Mucosa of rectum (tissue), 2 donors: ENCODE results near the gene LRFN2.

Experiments used
- H3K27ac ChIP-seq, 2 donors: one replicate each; pipeline ENCODE4 v1.7.0; 2013; ENCODE audit warnings: inconsistent platforms in 2 of 2, low read depth in 2 of 2, low read length in 2 of 2
- H3K27me3 ChIP-seq, 2 donors: one replicate each; pipeline ENCODE4 v1.7.0; 2013; ENCODE audit warnings: low read length in 2 of 2; ENCODE audit not compliant: control insufficient read depth in 2 of 2, insufficient read depth in 2 of 2
- H3K36me3 ChIP-seq, 2 donors: one replicate each; pipeline ENCODE4 v1.7.0; 2013; ENCODE audit warnings: low read length in 2 of 2; ENCODE audit not compliant: control insufficient read depth in 2 of 2, insufficient read depth in 2 of 2
- H3K4me1 ChIP-seq, 2 donors: one replicate each; pipeline ENCODE4 v1.7.0; 2013; ENCODE audit warnings: low read length in 2 of 2, mild to moderate bottlenecking in 1 of 2; ENCODE audit not compliant: control insufficient read depth in 2 of 2, insufficient read depth in 2 of 2
- H3K4me3 ChIP-seq, 2 donors: one replicate each; pipeline ENCODE4 v1.7.0; 2013; ENCODE audit warnings: low read length in 2 of 2
- H3K9ac ChIP-seq, 2 donors: one replicate each; pipeline ENCODE4 v1.7.0; 2013; ENCODE audit warnings: low read length in 2 of 2, low read depth in 1 of 2, mild to moderate bottlenecking in 1 of 2
- H3K9me3 ChIP-seq, 2 donors: one replicate each; pipeline ENCODE4 v1.7.0; 2013; ENCODE audit warnings: low read length in 2 of 2; ENCODE audit not compliant: control insufficient read depth in 2 of 2
- donor health status: healthy.
- donor health status: Normal muscosa, but diverticular disease.

LRFN2 gene

DNA sequence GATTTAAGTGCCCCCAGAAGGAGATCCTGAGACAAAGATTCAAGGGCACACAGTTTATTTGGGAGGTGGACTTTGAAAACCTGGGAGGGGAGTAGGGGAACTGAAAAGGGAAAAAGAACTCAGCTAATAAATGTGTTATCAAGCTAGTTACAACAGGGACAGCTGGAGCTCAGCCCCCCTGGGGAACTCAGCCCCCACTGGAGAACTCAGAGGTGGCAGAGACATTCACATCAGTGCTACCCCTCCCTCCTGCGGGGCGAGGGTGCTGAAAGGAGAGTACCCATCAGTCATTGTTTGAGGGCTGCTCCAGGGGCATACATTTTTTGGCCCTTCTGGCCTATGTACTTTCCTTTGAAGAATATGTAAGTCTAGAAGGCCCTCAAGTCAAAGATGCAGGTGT is 101.4 kb downstream of the LRFN2 start:
- Histone ChIP-seq H3K27ac (no peak overlapping the region), H3K9me3 (no peaks in the 10 kb centered on the region), H3K9ac (no peak overlapping the region), H3K27me3 (peaks cover 0 to 2% of the 10 kb centered on the region in 2 donors), H3K4me3 (no peak overlapping the region), H3K4me1 (no peaks in the 10 kb centered on the region), H3K36me3 (no peaks in the 10 kb centered on the region)

DNA sequence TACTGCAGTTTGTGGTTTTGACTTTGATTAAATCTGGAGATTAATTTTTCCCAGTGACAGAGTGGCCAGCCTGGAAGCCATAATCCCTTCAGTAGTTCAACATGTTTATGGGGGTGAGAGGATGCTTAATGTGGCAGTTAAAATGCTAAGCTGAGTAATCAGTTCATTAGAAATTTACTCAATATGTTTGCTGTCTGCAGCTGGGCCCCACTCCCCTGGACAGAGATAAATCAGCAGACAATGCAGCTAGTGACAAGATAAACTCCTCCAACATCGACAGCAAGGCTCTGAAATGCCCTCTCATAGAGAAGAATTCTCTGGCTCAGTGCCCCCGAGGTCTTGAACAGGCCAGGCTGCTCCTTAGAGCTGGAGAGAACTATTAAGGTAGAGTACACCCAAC is 101.9 kb downstream of the LRFN2 start:
- Histone ChIP-seq H3K4me1 (no peaks in the 10 kb centered on the region), H3K9ac (no peak overlapping the region), H3K27ac (no peak overlapping the region), H3K9me3 (no peaks in the 10 kb centered on the region), H3K36me3 (no peaks in the 10 kb centered on the region), H3K27me3 (peaks cover 0 to 2% of the 10 kb centered on the region in 2 donors), H3K4me3 (no peak overlapping the region)

DNA sequence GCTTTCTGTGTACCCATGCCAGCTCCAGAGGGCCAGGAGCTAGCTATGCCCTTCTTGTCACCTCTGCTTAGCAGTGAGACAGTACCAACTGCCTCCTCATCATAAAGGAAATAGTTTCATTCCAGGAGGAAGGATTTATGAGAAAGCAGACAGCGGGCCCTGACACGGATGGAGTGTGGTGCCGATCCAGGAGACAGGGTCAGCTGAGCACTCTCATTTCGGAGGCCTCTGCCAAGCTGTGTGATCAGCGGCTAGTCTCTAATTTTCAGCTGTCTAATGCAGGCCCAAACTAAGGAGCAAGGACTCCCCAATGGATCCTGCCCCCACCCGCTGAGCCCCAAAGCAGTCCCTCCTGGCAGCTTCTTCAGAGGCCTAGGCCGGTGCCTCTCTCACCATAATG is 103.1 kb downstream of the LRFN2 start:
- Histone ChIP-seq H3K27ac (no peak overlapping the region), H3K9me3 (no peaks in the 10 kb centered on the region), H3K4me3 (no peak overlapping the region), H3K27me3 (peaks cover 0 to 2% of the 10 kb centered on the region in 2 donors), H3K4me1 (no peaks in the 10 kb centered on the region), H3K9ac (no peak overlapping the region), H3K36me3 (no peaks in the 10 kb centered on the region)

DNA sequence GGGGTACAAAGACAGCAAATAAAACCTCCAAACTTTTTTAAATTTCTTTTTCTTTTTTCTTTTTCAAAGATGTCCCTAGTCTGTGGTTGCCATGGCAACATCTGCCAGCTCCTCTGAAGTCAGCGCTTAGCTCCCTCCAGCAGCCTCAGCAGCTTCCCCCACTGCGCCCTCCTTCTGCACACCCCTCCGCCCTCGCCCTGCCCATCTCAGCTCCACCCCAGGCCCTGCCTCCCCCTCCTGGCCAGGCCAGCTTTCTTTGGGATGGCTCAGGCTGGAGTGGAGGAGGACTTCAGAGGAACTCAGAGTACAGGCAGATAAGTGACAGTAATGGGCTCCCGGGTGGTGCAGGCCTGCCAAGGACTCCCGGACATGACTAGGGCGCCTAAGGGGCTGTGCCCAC is 104.6 kb downstream of the LRFN2 start:
- Histone ChIP-seq H3K27ac (no peak overlapping the region), H3K36me3 (no peaks in the 10 kb centered on the region), H3K9ac (no peak overlapping the region), H3K27me3 (no peaks in the 10 kb centered on the region), H3K9me3 (no peaks in the 10 kb centered on the region), H3K4me1 (no peaks in the 10 kb centered on the region), H3K4me3 (no peak overlapping the region)

DNA sequence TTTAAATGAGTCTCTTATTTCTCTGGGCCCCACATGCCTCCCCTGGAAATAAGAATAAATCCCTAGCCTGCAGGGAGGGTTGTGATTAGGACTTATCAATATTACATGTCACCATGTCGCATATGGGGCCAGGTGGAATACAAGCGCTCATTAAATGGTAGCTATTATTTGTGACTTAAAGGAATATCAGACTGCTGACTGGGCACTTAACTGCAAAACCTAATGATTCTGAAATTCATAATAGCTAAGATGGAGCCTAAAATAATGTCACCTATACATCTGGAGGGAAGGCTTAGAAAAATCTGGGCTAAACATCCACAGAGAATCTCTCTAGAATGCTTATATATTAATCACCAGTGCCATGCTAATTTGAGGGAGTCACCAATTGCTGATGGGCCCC is 106.5 kb downstream of the LRFN2 start:
- Histone ChIP-seq H3K9ac (no peak overlapping the region), H3K27me3 (no peaks in the 10 kb centered on the region), H3K9me3 (no peaks in the 10 kb centered on the region), H3K27ac (no peak overlapping the region), H3K4me1 (no peaks in the 10 kb centered on the region), H3K4me3 (no peak overlapping the region), H3K36me3 (no peaks in the 10 kb centered on the region)

DNA sequence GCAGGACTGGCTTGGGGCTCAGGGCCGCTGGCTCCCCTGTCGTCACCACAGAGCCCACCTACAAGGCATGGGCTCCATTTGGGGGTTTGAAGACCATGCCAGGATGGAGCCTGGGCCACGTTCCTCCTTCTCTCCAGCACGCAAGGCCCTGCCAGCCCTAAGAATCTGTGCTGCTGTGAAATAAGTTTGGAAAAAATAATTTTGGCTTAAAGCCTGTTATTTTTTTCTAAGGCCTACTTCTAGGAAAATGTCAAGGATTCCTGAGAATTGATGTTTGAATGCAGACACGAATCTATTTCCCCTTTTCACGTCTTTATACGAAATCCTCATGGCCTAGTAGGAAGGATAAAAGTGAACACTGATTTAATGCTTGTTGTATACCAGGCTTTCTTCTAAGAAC is 107.5 kb downstream of the LRFN2 start:
- Histone ChIP-seq H3K4me3 (no peak overlapping the region), H3K27me3 (no peaks in the 10 kb centered on the region), H3K36me3 (no peaks in the 10 kb centered on the region), H3K27ac (no peak overlapping the region), H3K4me1 (no peaks in the 10 kb centered on the region), H3K9me3 (no peaks in the 10 kb centered on the region), H3K9ac (no peak overlapping the region)

DNA sequence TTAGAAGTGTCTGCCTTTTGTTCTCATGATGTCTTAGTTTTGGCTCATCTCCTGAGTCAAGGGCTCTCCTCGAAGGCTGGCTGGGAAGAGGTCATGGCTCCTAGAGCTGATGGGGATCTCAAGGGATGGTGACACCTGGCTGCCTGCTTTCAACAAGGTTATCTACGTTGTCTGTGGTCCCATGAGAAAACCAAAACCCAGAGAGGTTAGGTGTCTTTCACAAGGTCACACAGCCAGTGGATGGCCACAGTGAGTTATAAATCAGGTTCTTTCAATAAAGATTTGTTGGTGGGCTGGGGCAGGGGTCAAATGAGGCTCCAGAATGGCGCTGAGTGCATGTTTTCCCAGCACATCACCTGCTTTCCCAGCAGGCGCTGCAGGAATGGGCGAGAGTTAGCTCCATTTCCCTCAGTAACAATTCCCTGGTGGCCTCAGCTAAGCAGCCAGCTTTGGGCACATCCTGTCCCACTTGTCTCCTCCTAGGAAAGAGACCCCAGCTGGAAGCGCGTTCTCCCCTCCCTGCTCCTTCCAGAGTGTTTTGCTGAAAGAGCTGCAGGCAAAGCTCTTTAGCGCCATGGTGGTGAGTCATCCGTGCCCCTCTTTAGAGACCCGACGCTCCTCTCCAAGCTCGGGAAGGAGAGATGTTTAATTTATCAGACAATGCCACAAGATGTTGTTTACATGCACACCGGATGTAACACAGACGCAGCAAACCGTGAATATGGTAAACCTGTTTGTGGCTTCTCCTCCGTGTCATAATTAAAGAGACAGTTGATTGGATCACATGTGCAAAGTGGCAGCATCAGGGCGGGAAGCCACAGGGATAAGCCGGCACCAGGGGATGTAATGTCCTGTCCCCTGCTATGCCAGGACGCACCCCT is 109.7 kb downstream of the LRFN2 start:
- Histone ChIP-seq H3K4me1 (no peaks in the 10 kb centered on the region), H3K9ac (no peak overlapping the region), H3K27ac (no peak overlapping the region), H3K36me3 (no peaks in the 10 kb centered on the region), H3K27me3 (no peaks in the 10 kb centered on the region), H3K4me3 (no peak overlapping the region), H3K9me3 (no peaks in the 10 kb centered on the region)

DNA sequence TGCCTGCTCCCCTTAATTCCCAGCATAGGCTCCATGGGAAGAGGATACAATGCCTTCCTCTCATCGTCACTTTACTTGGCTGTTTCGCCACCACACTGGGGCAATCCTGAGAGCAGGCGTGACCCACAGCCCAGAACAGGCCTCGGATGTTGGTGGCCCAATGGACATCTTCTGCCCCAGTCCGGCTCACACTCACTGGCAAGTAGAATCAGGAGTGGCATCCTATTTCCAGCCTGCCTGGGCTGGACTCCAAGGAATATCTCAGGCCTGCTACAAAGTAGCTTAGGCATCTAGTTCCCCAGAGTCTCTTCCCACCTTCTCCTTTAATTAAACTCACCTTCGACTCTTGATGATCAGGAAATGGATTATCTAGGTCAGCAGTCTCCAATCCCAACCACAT is 110.5 kb downstream of the LRFN2 start:
- Histone ChIP-seq H3K4me1 (no peaks in the 10 kb centered on the region), H3K9ac (no peak overlapping the region), H3K9me3 (no peaks in the 10 kb centered on the region), H3K36me3 (no peaks in the 10 kb centered on the region), H3K27me3 (no peaks in the 10 kb centered on the region), H3K4me3 (no peak overlapping the region), H3K27ac (no peak overlapping the region)

DNA sequence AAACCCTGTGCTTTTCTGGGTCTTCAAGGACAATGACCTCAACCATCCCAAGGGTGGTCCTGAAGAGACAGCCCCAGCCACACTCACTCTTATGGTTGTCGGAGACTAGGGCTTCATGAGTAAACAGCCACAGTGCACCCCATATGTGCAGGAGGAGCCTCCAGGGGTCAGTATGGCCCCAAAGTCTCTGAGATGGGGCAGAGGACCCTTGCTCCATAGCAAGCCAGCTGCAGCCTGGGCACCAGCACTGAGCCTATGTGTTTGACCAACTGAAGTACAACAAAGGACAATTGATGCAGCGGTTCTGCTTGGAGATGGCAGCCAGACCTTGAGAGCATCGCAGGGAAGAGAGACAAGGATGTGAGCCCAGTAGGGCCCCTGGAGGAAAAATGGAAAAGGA is 112.2 kb downstream of the LRFN2 start:
- H3K27ac ChIP-seq: no peak overlapping the region

DNA sequence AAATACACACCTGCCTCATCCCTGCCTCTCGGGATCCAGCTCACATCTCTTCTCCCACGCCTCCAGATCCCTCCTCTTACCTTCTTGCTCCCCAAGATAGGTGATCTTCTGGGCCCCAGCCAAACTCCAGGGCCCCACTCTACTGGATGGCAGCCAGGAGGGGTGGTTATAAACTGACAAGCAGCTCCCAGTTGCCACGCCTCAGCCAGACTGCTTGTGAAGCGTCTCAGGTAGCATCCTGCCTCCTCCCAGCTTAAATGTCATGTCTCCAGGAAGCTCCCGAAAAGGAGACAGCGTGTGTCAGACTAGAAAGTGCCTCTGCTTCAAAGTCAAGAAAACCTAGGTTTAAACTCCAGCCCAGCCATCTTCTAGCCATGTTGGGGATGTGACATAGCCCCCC is 114.1 kb downstream of the LRFN2 start:
- Histone ChIP-seq H3K36me3 (no peaks in the 10 kb centered on the region), H3K27me3 (no peaks in the 10 kb centered on the region), H3K4me1 (no peaks in the 10 kb centered on the region), H3K4me3 (no peak overlapping the region), H3K27ac (no peak overlapping the region), H3K9ac (no peak overlapping the region), H3K9me3 (no peaks in the 10 kb centered on the region)

More for the DNA sequence above, 112.2 kb downstream of the LRFN2 start:
- H3K36me3 ChIP-seq: no peaks in the 10 kb centered on the region
- H3K27me3 ChIP-seq: no peaks in the 10 kb centered on the region
- no peaks in the 10 kb centered on the region for H3K4me1 ChIP-seq
- H3K4me3 ChIP-seq: no peak overlapping the region
- H3K9ac ChIP-seq: no peak overlapping the region
- H3K9me3 ChIP-seq: no peaks in the 10 kb centered on the region
